Spleen (tissue), 11 donors: ENCODE measurements around the gene HYDIN. TPM values are rescaled to one million over a fixed set of nuclear protein-coding genes. Genes with fewer than 3 reads are reported as not detected.
"Not testable (repeated sequence)": the region's sequence is repeated elsewhere in the genome, so short reads cannot be mapped to it uniquely, and the experiment has no call there.

Experiments used
- DNase-seq: peaks from one replicate; pipeline ENCODE4 v3.0.0-alpha.2; 2020
- H3K27ac ChIP-seq, 8 donors: fragments of 200-600 bp; sonication (generic) in 7 of 8; 1 replicate in 4 of 8; 2 replicates in 4 of 8; pipeline versions ENCODE4 v1.5.0 to v1.8.0; 2016 to 2021; ENCODE audit warnings: inconsistent platforms in 4 of 8, mild to moderate bottlenecking in 4 of 8, moderate library complexity in 1 of 8
- H3K27me3 ChIP-seq, 7 donors: fragments of 200-600 bp; sonication (generic) in 6 of 7; replicated peaks in 1 of 7; 1 replicate in 4 of 7; 2 replicates in 3 of 7; pipeline versions ENCODE4 v1.5.0 to v1.8.0; 2016 to 2021; ENCODE audit warnings: inconsistent platforms in 3 of 7, mild to moderate bottlenecking in 1 of 7
- H3K36me3 ChIP-seq, 6 donors: fragments of 200-600 bp; sonication (generic) in 5 of 6; 1 replicate in 4 of 6; 2 replicates in 2 of 6; pipeline versions ENCODE4 v1.5.0 to v1.8.0; 2016 to 2021; ENCODE audit warnings: inconsistent platforms in 2 of 6
- H3K4me1 ChIP-seq, 6 donors: fragments of 200-600 bp; sonication (generic) in 5 of 6; 1 replicate in 3 of 6; 2 replicates in 3 of 6; pipeline versions ENCODE4 v1.5.0 to v1.8.0; 2016 to 2021; ENCODE audit warnings: inconsistent platforms in 3 of 6
- H3K4me3 ChIP-seq, 8 donors: fragments of 200-600 bp; sonication (generic) in 7 of 8; 1 replicate in 4 of 8; 2 replicates in 4 of 8; pipeline versions ENCODE4 v1.5.0 to v1.8.0; 2016 to 2021; ENCODE audit warnings: inconsistent platforms in 4 of 8, mild to moderate bottlenecking in 4 of 8, moderate library complexity in 2 of 8
- H3K9me3 ChIP-seq, 8 donors: fragments of 200-600 bp; sonication (generic) in 7 of 8; 1 replicate in 4 of 8; 2 replicates in 4 of 8; pipeline versions ENCODE4 v1.5.0 to v1.8.0; 2016 to 2021; ENCODE audit warnings: inconsistent platforms in 4 of 8
- WGBS, 5 donors: extraction: QIAGEN DNeasy Blood & Tissue Kit in 3 of 5; methylation state at CpG; one replicate each; pipeline versions ENCODE4 v1.1.5 to v1.1.7; 2013 to 2018; 5-methylcytosine and 5-hydroxymethylcytosine counted together
- intact Hi-C: fragments of 100-400 bp; cut with DNase I; formaldehyde crosslinking; loops from one replicate; pipeline ENCODE4 v1.15.0; 2023; ENCODE audit warnings: low total_unique reads
- polyA plus RNA-seq, 3 donors: library from polyadenylated mRNA; stranded (reverse); fragments of 200-250 nt; gene quantifications; one replicate each; pipeline ENCODE4 v1.2.1, GENCODE V29; 2013
- total RNA-seq, 7 donors: library from RNA; depleted of rRNA in 3 of 7; stranded (reverse); fragments of >200 nt in 3 of 7; fragmentation: NEBNext Ultra II Directional in 4 of 7; extraction: Animal tissue kit (Norgen Biotek cat#: 25700) in 4 of 7; gene quantifications; one replicate each; pipeline versions ENCODE4 v1.1.0 to v1.2.1, GENCODE V29; 2016 to 2021
- donor health status: healthy with polysubstance abuse.
- donor health status: DM: no; HTN: no; CAD: no; lungs with moderate emphysema.
- donor health status: DM: no; HTN: no; CAD: no.
- donor health status: Bipolar disorder and iron deficiency.
- donor health status: healthy.
- donor health status: DM: no; HTN: no; CAD: no.
- donor health status: DM: yes; HTN: yes; CAD: no.

Gene HYDIN
- total and polyA plus RNA-seq, 10 donors = 0.05 to 2.2 (median 0.42) TPM

DNA sequence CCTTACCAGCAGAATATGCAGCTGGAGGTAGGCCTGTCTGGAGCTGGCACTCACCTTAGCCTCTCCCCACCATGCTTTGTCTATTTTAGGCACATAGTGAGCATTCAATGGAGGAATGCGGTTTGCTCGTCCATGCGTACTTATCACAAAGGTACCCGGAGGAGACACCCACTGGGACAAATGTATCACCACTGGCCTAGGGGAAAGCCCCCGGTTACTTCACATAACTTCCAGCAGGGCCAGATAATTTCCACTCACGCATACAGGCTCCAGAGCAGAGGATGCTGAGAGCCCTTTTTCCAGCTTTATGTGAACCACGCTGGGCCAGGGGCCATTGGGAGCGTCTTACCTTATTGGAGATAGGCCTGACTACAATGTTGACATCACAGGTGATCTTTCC is 348.2 kb downstream of the HYDIN start:
- H3K27ac ChIP-seq, H3K4me1 ChIP-seq, DNase-seq, H3K36me3 ChIP-seq, H3K9me3 ChIP-seq, H3K27me3 ChIP-seq, H3K4me3 ChIP-seq, intact Hi-C loops: not testable (repeated sequence)
- WGBS, 5 donors = 65 to 88% (median 83%) methylated on average over 4 to 8 of the region's 8 CpGs

DNA sequence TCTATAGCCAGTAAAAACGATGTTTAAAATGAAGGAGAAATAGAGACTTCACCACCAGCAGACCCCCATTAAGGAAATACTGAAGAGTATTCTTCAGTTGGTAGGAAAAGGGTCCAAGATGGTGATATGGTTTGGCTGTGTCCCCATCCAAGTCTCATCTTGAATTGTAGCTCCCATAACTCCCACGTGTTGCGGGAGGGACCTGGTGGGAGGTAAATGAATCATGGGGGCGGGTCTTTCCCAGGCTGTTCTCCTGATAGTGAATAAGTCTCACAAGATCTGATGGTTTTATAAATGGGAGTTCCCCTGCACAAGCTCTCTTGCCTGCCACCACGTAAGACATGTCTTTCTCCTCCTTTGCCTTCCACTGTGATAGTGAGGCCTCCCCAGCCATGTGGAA is 352.6 kb downstream of the HYDIN start:
- H3K4me3 ChIP-seq, DNase-seq, H3K4me1 ChIP-seq, H3K27ac ChIP-seq, H3K27me3 ChIP-seq, H3K36me3 ChIP-seq, intact Hi-C loops, H3K9me3 ChIP-seq: not testable (repeated sequence)
- 56 to 72% (median 66%) methylated on average over 3 to 5 of the region's 5 CpGs for WGBS, 5 donors

DNA sequence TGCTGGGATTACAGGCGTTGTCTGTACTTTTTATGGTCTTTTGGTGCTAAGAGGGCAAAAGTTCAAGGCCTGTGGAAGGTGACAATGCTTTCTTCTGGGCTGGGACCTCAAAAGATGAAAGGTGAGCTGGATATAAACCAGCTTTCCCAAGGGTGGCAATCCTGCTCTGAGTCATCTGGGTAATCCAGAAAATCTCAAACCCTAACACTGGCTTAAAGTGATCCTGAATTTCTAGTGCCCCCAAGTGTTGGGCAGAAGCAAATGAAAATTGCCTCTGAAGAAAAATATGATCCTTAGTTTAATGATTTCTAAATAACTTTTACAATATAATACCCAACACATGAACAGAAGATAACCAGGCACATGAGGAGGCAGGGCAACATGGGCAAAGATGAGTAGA is 354.1 kb downstream of the HYDIN start:
- H3K27ac ChIP-seq, H3K4me3 ChIP-seq, H3K4me1 ChIP-seq, H3K27me3 ChIP-seq, H3K36me3 ChIP-seq, intact Hi-C loops, H3K9me3 ChIP-seq, DNase-seq: not testable (repeated sequence)
- no CpG with 5 or more reads among the region's 1 CpG for WGBS, 5 donors

DNA sequence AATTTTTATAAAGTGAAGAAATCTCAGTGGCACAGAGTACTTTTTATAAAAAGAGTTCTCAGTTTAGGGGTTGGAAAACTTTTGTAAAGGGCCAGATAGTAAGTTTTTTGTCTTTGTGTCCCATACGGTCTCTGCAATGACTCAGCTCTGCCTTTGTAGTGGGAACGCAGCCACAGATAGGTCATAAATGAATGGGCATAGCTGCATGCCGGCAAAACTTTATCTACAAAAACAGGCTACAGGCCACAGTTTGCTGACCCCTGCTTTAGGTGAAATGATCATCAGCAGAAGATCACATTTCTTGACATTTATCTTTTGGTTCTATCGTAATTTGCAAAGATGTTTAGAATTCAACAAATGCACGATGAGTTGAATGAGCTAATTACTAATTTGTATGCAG is 365.8 kb downstream of the HYDIN start:
- H3K9me3 ChIP-seq, H3K27me3 ChIP-seq, H3K36me3 ChIP-seq, H3K4me3 ChIP-seq, DNase-seq, H3K27ac ChIP-seq, H3K4me1 ChIP-seq, intact Hi-C loops: not testable (repeated sequence)
- WGBS, 5 donors = 69 to 81% (median 79%) methylated on average over 5 of the region's 5 CpGs

DNA sequence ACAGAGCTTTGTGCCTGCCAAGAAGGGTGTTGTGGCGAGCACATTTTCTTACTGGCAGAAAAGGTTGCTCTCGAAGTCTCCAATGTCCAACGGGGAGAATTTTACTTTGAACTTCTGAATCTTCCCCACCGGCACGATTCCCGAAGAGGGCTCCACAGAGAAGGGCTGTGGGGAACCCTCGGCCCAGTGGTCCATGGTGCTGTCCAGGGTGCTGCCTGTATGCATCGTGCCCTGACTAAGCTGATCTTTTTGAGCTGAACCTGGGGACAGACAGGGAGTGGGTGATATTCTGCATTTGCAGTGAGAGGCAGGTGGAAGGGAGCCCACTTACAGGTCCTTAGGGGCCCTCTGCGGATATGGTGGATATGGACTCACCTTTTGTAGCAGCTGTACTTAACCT is 368.5 kb downstream of the HYDIN start:
- H3K36me3 ChIP-seq, intact Hi-C loops, H3K4me1 ChIP-seq, DNase-seq, H3K4me3 ChIP-seq, H3K27me3 ChIP-seq, H3K27ac ChIP-seq, H3K9me3 ChIP-seq: not testable (repeated sequence)
- 48 to 60% (median 55%) methylated on average over 7 to 8 of the region's 9 CpGs for WGBS, 5 donors

DNA sequence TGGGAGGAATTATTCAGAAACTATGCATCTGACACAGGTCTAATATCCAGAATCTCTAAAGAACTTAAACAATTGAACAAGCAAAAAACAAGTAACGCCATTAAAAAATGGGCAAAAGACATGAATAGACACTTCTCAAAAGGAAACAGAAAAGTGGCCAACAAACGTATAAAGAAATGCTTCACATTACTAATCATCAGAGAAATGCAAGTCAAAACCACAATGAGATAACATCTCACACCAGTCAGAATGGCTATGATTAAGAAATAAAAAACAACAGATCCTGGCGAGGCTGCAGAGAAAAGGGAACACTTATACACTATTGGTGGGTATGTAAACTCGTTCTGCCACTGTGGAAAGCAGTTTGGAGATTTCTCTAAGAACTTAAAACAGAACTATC is 379.2 kb downstream of the HYDIN start:
- H3K9me3 ChIP-seq, intact Hi-C loops, H3K27me3 ChIP-seq, H3K36me3 ChIP-seq, H3K27ac ChIP-seq, DNase-seq, H3K4me3 ChIP-seq, H3K4me1 ChIP-seq: not testable (repeated sequence)
- 35 to 45% (median 38%) methylated on average over 4 of the region's 4 CpGs for WGBS, 5 donors

DNA sequence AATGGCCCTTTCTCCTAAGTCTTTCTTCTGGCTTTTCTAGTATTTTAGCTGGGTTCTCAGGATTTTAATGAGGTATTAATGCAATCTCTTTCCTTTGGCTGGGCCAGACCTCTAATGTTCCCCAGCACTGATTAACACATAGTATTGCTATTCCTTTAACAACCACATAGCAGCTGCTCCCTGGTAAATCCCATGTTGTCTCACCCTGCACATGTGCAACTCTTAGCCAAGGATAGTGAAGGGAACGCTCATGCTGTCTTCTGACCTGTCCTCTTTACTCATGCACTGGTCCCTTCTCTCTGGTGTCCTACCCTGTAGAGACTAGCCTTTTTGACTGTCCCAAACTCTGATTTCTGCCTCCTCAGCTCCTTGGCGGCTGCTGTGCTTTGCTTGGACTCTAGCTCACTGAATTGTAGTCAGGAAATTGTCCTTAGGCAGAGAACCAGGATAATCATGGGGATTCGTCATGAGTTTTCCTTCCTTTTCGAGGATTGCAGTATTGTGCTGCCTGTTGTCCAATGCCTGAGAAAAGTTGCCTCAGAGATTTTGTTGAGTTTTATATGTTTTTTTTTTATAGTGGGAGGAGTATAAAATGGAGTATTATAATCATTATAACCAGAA is 406.9 kb downstream of the HYDIN start:
- H3K4me3 ChIP-seq, H3K27ac ChIP-seq, H3K4me1 ChIP-seq, H3K36me3 ChIP-seq, H3K27me3 ChIP-seq, H3K9me3 ChIP-seq, DNase-seq, intact Hi-C loops: not testable (repeated sequence)
- WGBS, 5 donors = 56 to 100% (median 76%) methylated on average over 1 to 3 of the region's 4 CpGs

DNA sequence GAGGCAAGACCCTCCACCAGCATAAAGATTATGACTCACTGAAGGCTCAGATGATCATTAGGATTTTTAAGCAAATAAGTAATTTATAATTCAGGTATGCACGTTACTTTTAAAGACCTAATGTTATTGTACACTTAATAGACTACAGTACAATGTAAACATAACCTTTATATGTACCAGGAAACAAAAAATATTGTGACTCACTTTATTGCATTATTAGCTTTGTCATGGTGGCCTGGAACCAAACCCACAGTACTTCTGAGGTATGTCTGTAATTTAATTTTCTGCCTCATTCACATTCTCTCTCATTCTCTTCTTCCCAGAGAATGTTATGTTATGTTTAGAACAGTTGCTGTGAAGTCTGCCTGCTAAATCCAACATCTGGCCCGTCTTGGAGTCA is 407.8 kb downstream of the HYDIN start:
- H3K4me1 ChIP-seq, H3K9me3 ChIP-seq, H3K36me3 ChIP-seq, H3K27ac ChIP-seq, H3K4me3 ChIP-seq, intact Hi-C loops, H3K27me3 ChIP-seq, DNase-seq: not testable (repeated sequence)
- WGBS, 5 donors = 20 to 80% (median 61%) methylated on average over 1 of the region's 2 CpGs; no CpG with 5 or more reads in 1 of the 5 donors

DNA sequence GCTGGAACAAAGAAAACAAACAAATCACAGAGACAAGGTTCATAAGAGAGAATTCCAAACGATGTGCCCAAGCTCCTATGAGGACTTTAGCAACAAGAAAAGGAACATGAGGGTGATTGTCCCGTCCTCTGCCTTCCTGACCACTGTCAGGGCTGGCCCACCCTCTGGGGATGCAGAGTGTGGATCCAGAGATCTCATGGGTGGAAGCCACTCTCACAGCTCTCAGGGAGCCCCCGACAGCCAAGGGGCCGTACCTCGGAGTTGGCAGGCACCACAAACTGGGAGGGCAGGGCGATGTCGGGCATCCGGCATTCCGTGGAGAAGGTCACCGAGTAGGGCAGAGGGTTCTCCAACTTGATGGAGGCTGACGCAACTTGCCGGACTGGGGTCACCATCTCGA is 412.4 kb downstream of the HYDIN start:
- H3K4me1 ChIP-seq, H3K36me3 ChIP-seq, H3K27ac ChIP-seq, DNase-seq, intact Hi-C loops, H3K9me3 ChIP-seq, H3K27me3 ChIP-seq, H3K4me3 ChIP-seq: not testable (repeated sequence)
- 46 to 84% (median 83%) methylated on average over 1 to 12 of the region's 13 CpGs for WGBS, 5 donors
